D341Med (cell line): ENCODE measurements around the gene PNO1.
"Not testable (repeated sequence)": the region's sequence is repeated elsewhere in the genome, so short reads cannot be mapped to it uniquely, and the experiment has no call there.

Experiments used
- DNase-seq: peaks from one replicate; pipeline ENCODE4 v3.0.0; 2012; ENCODE audit warnings: low spot score

Gene PNO1

GRCh38 chr2:68157002-68157401, 686 bp upstream of the PNO1 start:
- DNase-seq: peak; percentile 69

GRCh38 chr2:68158134-68158447, 403 bp downstream of the PNO1 start:
- DNase-seq: no peak

GRCh38 chr2:68163641-68164040, 6.0 kb downstream of the PNO1 start:
- DNase-seq: peak; percentile 70

GRCh38 chr2:68167186-68167585, 9.5 kb downstream of the PNO1 start:
- DNase-seq: no peak

- no peak for DNase-seq
Observed at GRCh38 chr2:68169308-68169707, 11.6 kb downstream of the PNO1 start.

GRCh38 chr2:68171146-68171545, 13.5 kb downstream of the PNO1 start:
- DNase-seq: no peak

DNA sequence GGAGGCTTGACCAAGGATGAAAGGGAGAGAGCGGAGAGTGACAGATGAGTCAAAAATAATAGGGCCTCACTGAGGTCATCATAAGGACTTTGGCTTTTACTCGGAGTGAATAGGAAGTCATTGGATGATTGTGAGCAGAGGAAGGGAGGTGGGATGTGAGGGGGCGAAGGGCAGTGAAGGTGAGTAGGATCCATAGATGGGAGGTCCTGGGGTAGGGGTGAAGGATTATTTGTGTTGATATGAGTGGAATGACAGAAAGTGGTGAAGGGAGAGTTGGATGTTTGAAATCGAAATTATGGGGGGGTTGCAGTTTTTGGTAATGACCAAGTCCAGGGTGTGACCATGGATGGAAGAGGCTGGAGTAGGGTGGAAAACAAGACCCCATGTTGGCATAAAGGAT, 14.0 kb downstream of the PNO1 start:
- no peak for DNase-seq

DNA sequence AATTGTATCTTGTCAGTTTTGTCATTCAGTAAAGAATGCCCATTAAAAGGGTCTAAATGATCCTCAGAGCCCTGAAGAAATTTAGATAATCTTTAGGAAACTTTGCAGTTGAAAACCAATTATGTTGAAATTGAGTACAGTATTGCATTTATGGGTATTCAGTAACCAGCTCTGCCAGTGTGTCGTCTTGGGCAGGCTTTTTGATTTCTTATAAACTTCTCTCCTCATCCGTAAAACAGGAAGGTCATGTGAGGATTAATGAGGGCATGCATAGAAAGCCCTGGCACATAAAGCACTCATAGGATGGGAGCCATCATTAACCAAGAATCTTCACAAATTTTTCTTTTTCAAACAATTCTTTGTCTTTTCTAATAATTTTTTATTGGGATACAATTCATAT, 14.8 kb downstream of the PNO1 start:
- DNase-seq: no peak

DNA sequence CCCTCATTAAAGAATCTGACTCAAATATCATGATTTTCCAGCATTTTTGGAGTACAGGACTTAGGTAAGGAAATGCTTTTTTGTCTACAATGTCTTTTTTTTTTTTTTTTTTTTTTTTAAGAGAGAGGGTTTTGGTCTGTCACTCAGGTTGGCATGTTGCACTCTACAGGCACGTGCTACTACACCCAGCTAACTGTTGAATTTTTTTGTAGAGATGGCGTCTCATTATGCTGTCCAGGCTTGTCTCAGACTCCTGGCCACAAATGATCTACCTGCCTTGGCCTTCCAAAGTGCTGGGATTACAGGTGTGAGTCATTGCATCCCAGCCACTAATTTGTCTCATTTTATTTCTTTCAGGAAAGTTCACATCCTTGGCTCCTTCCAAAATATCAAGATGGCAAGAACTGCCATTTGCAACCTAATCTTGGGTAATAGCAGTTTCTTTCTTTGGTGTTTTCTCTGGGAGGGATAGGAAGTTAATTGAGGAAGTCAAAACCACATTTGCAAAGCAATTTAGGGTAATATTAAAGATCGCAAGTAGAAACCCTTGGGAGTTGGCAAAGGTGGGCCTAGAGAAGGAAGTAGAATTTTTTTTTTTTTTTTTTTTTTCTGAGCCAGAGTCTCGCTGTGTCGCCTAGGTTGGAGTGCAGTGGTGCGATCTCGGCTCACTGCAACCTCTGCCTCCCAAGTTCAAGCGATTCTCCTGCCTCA, 15.5 kb downstream of the PNO1 start:
- DNase-seq: no peak

- DNase-seq: not testable (repeated sequence)
Observed at GRCh38 chr2:68175210-68175609, 17.5 kb downstream of the PNO1 start.

DNA sequence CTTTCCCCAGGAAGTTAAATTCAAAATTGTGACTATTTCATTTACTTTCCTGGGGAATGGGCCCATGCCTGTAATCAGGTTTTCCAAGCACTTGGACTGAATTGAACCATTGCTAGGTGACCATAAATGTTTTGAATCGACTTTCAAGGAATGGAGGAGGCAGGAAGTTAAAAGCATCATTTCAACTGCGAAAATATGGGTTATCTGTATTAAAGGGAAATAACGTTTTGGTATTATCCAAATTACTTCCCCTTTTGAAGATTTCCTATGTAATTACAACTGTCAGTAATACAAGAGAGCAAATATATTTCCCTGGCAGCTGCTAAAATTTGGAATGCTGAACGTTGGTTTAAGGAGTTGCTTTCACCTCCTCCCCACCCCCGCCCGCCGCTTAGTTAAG, 19.0 kb downstream of the PNO1 start:
- no peak for DNase-seq

GRCh38 chr2:68177541-68177940, 19.9 kb downstream of the PNO1 start:
- no peak for DNase-seq

GRCh38 chr2:68178432-68178831, 20.7 kb downstream of the PNO1 start:
- no peak for DNase-seq

- no peak for DNase-seq
Observed at GRCh38 chr2:68178954-68179627, 21.4 kb downstream of the PNO1 start.

GRCh38 chr2:68182902-68183301, 25.2 kb downstream of the PNO1 start:
- no peak for DNase-seq

DNA sequence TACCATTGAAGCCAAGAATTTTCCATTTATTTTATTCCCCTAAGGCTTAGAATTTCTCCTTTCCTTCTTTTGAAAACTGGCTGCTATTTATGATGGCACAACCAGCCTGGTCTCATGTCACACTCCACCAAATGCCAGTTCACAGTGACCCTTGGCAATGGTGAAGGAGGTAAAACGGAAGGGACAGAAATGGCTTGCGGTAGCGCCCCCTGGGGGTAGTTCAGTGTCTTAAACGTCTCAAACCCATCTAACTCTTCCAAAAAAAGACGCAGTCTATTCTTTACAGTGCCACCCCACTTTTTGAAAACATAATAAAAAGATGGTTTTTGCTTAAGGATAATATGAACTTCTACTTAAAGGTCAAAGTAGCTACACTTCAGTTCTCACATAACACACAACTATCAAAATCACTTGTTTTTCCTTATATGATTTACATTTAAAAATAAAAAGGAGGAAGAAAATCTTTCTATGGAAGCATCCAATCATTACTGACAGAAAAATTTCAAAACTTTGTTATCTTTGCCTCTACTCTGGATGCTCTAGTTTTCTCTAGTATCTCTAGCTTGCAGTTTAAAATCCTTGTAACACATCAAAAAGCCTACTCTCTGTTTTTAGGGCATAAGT, 28.0 kb downstream of the PNO1 start:
- peak; percentile 57 for DNase-seq

- no peak for DNase-seq
Observed at GRCh38 chr2:68187329-68187728, 29.6 kb downstream of the PNO1 start.

- DNase-seq: peak; percentile 51
Observed at GRCh38 chr2:68188831-68189230, 31.1 kb downstream of the PNO1 start.

DNA sequence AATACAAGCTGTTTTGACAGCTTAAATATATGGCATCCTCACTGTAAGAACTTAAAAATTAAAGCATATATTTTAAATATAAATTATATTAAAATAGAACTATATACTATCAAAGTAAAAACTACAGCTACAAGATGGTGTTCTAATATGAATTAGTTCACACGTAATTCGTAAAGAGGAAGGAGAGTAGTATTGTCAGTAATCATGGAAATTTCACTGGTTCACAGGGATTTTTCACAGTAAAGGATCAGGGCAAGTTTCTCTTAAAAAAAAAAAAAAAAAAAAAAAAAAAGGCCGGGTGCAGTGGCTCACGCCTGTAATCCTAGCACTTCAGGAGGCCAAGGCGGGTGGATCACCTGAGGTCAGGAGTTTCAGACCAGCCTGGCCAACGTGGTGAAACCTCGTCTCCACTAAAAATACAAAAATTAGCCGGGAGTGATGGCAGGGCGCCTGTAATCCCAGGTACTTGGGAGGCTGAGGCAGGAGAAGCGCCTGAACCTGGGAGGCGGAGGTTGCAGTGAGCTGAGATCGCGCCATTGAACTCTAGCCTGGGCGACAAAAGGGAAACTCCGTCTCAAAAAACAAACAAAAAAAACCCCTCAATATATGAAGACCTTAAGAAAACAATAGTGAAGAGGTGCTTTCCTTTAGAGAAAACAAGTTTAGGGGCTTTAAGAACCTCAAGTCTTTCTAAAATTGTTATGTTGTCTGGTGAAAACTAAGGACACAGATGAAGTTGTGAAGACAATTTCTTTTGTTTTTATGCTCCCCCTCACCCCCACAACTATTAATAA, 32.5 kb downstream of the PNO1 start:
- DNase-seq: no peak

- DNase-seq: no peak
Observed at GRCh38 chr2:68190991-68191731, 33.5 kb downstream of the PNO1 start.

GRCh38 chr2:68193144-68193543, 35.5 kb downstream of the PNO1 start:
- no peak for DNase-seq

DNA sequence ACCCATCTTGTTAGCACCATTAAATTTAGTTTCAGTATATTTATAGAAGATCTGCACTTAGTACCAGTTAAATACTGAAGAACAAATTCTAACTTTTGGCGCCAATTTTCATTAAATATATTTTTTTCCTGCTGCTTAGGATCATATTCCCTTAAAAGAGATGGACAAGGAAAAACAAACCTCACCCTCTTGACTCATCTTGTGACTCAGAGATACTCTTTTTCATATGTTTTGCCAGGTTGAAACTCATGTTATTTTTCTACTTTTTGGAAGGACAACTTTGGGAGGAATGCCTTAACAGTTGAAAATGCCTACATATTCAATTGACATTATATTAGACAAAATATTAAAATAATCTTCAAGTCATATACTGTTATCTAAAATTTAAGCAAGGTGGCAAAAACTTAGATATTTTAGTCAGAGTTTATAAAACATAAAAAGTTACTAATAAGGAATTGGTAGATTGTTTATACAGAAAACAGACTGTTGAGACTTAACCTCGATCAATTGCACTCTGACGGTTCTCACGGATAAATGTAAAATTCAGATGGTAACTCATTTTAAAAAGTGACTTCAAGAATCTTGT, 36.2 kb downstream of the PNO1 start:
- no peak for DNase-seq
